ENCODE measurements around the gene ADAMTS7. TPM values are rescaled to one million over a fixed set of nuclear protein-coding genes. Genes with fewer than 3 reads are reported as not detected.
"Not testable (repeated sequence)": the region's sequence is repeated elsewhere in the genome, so short reads cannot be mapped to it uniquely, and the experiment has no call there.

ADAMTS7 gene
- total and polyA plus RNA-seq, 2 of the 4 experiments (the other 2 are of a cell fraction): 1.4 to 12.6 TPM

GRCh38 chr15:78764340-78765153 lies 46.7 kb downstream of the ADAMTS7 start:
- H3K56ac ChIP-seq (ENCODE audit: extremely low read depth, insufficient read depth, low read length); H2BK120ac ChIP-seq (ENCODE audit: low read depth, low read length); POLR2A ChIA-PET (ENCODE audit: unreplicated experiment); dilution Hi-C loops (cut with HindIII; ENCODE audit: low sequenced_read_pairs, unreplicated experiment); H3K9me3 ChIP-seq (ENCODE audit: control insufficient read depth, insufficient read depth, low read length); H3K4ac ChIP-seq (ENCODE audit: low read depth, low read length); H3K14ac ChIP-seq (replicated peaks; ENCODE audit: low read depth, low read length); H3K4me3 ChIP-seq (ENCODE audit: insufficient read depth, low read depth, low read length); H3K9ac ChIP-seq (ENCODE audit: low read depth, low read length); ATAC-seq (ENCODE audit: low read depth); H4K8ac ChIP-seq (ENCODE audit: low read depth in 2 of 2, low read length in 2 of 2); H2BK15ac ChIP-seq (ENCODE audit: low read depth, low read length); H3K79me1 ChIP-seq (ENCODE audit: low read depth in 1 of 2, low read length in 2 of 2); CTCF ChIA-PET; H4K5ac ChIP-seq (ENCODE audit: low read depth, low read length); H2AK5ac ChIP-seq (ENCODE audit: low read depth, low read length); H3K27me3 ChIP-seq (ENCODE audit: control insufficient read depth, insufficient read depth, low read length); H3K18ac ChIP-seq (ENCODE audit: low read depth, low read length); in situ Hi-C loops (cut with MboI; ENCODE audit: low sequenced_read_pairs); intact Hi-C loops (cut with micrococcal nuclease); H4K20me1 ChIP-seq (ENCODE audit: insufficient read depth, low read length); H2AFZ ChIP-seq (replicated peaks; ENCODE audit: low read length, poor library complexity); BruUV-seq (replicated peaks); H3K9me1 ChIP-seq (ENCODE audit: insufficient read depth, low read length); H3K4me1 ChIP-seq (ENCODE audit: control insufficient read depth, insufficient read depth, low read length); H2BK20ac ChIP-seq (ENCODE audit: low read depth, low read length); H4K91ac ChIP-seq (ENCODE audit: insufficient read depth, low read depth, low read length); H3K23ac ChIP-seq (ENCODE audit: low read depth, low read length); H3K4me2 ChIP-seq (ENCODE audit: low read depth, low read length); H3K36me3 ChIP-seq (ENCODE audit: control insufficient read depth, insufficient read depth, low read length); H2BK5ac ChIP-seq (ENCODE audit: low read depth, low read length, poor library complexity, severe bottlenecking); DNase-seq; H2AK9ac ChIP-seq (replicated peaks; ENCODE audit: low read depth, low read length, poor library complexity); H3K27ac ChIP-seq (ENCODE audit: insufficient read depth, low read length): not testable (repeated sequence)
- WGBS, 2 experiments (ENCODE audit: extremely low coverage in 2 of 2, insufficient read length in 1 of 2): 97% methylated on average over 7 of the region's 28 CpGs; no CpG with 5 or more reads in 1 of the 2 experiments

Measured in IMR-90 (cell line).